22Rv1 (cell line): ENCODE results near the gene ROR1.

Source experiments
- CTCF ChIP-seq: fragments of 450-650 bp; IDR thresholded peaks from 2 replicates; pipeline ENCODE4 v1.5.1; 2017; ENCODE audit warnings: mild to moderate bottlenecking
- ZFX ChIP-seq: fragments of 450-650 bp; IDR thresholded peaks from 2 replicates; pipeline ENCODE4 v1.6.1; 2017; ENCODE audit warnings: antibody characterized with exemption, borderline replicate concordance

GRCh38 chr1:63920154-63921117, 146.6 kb downstream of the ROR1 start:
- TF ChIP-seq CTCF, result no peak
- no peak for TF ChIP-seq ZFX
